ENCODE measurements around the gene MXI1. TPM values are rescaled to one million over a fixed set of nuclear protein-coding genes. Genes with fewer than 3 reads are reported as not detected.

MXI1 gene
- total RNA-seq, 1 experiment from 2014 or later: 11.0 TPM

- Histone ChIP-seq H3K4me1 (peaks cover 5% of the 10 kb centered on the region; the same call in 1 of the 2 replicates), H3K4me3 (ENCODE audit: low read depth, low read length) (peak overlapping the region; percentile 98), H3K9me3 (no peaks in the 10 kb centered on the region), H3K36me3 (ENCODE audit: control insufficient read depth, insufficient read depth, low read length) (peaks cover 1% of the 10 kb centered on the region; the same call in 1 of the 2 replicates), H3K27me3 (replicated peaks; ENCODE audit: control insufficient read depth, insufficient read depth, low read length) (no peaks in the 10 kb centered on the region)
- no TSS peak for BruUV-seq (replicated peaks)
- Mint-ChIP-seq H3K27me3 (ENCODE audit: insufficient read depth, unreplicated experiment) (no peaks in the 10 kb centered on the region), H3K9me3 (ENCODE audit: unreplicated experiment) (no peaks in the 10 kb centered on the region), H3K36me3 (ENCODE audit: insufficient read depth, unreplicated experiment) (peaks cover 22% of the 10 kb centered on the region), H3K27ac (ENCODE audit: unreplicated experiment) (peak overlapping the region; percentile 58), H3K4me3 (ENCODE audit: unreplicated experiment) (peak overlapping the region; percentile 86), H3K4me1 (ENCODE audit: low read depth, unreplicated experiment) (peaks cover 22% of the 10 kb centered on the region)
- intact Hi-C loops (cut with micrococcal nuclease; ENCODE audit: unreplicated experiment): loop anchor here (2.0 kb wide), 1 partner anchor 220 kb away; the partner anchor contains the start of gene ADD3
- no peak for TF ChIP-seq CTCF (IDR thresholded peaks at IDR 0.05; ENCODE audit: insufficient read depth in 1 of 2, low read depth in 1 of 2, low read length in 1 of 2, severe bottlenecking in 1 of 2, unreplicated experiment in 1 of 2)
- DNase-seq: peak; percentile 59 to 68
- ChIA-PET CTCF (interaction anchor here (0.6 to 1.0 kb wide), 8 partner anchors 16 to 427 kb away, joined by 3 to 16 read pairs (median 4); no protein-coding TSS in a partner anchor), POLR2A (interaction anchor here (1.0 kb wide), 1 partner anchor 17 kb away, joined by 3 read pairs; no protein-coding TSS in a partner anchor)
These were observed 19.7 kb downstream of the MXI1 start for GRCh38 chr10:110226926-110227641.

DNA sequence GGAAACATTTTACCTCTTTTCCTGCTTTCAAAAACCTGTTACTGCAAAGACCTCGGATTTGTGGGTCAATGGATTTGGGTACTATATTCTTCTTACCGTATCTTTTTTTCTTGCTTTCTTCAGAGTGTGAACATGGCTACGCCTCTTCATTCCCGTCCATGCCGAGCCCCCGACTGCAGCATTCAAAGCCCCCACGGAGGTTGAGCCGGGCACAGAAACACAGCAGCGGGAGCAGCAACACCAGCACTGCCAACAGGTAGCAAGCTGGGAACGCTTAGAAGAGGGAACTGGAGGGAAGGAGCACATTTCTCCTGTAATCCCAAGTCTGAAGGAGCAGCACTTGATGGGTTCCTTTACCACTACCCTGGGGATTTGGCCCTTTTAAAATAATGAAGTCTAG, 20.7 kb downstream of the MXI1 start:
- peaks cover 5% of the 10 kb centered on the region; the same call in 1 of the 2 replicates for H3K4me1 ChIP-seq
- no peaks in the 10 kb centered on the region for H3K27me3 ChIP-seq (replicated peaks; ENCODE audit: control insufficient read depth, insufficient read depth, low read length)
- intact Hi-C loops (cut with micrococcal nuclease; ENCODE audit: unreplicated experiment): no loop called here
- peak overlapping the region; percentile 86 for H3K4me3 Mint-ChIP-seq (ENCODE audit: unreplicated experiment)
- no TSS peak for BruUV-seq (replicated peaks)
- H3K27me3 Mint-ChIP-seq (ENCODE audit: insufficient read depth, unreplicated experiment): no peaks in the 10 kb centered on the region
- peaks cover 1% of the 10 kb centered on the region; the same call in 1 of the 2 replicates for H3K36me3 ChIP-seq (ENCODE audit: control insufficient read depth, insufficient read depth, low read length)
- no peak for DNase-seq
- H3K27ac Mint-ChIP-seq (ENCODE audit: unreplicated experiment): peak overlapping the region; percentile 58
- no peak for TF ChIP-seq CTCF (IDR thresholded peaks at IDR 0.05; ENCODE audit: insufficient read depth in 1 of 2, low read depth in 1 of 2, low read length in 1 of 2, severe bottlenecking in 1 of 2, unreplicated experiment in 1 of 2)
- peaks cover 20% of the 10 kb centered on the region for H3K4me1 Mint-ChIP-seq (ENCODE audit: low read depth, unreplicated experiment)
- CTCF ChIA-PET: no interaction called here
- no peaks in the 10 kb centered on the region for H3K9me3 Mint-ChIP-seq (ENCODE audit: unreplicated experiment)
- H3K9me3 ChIP-seq: no peaks in the 10 kb centered on the region
- POLR2A ChIA-PET: no interaction called here
- peak overlapping the region; percentile 98; the same call in 1 of the 2 replicates for H3K4me3 ChIP-seq (ENCODE audit: low read depth, low read length)
- H3K36me3 Mint-ChIP-seq (ENCODE audit: insufficient read depth, unreplicated experiment): peaks cover 22% of the 10 kb centered on the region

DNA sequence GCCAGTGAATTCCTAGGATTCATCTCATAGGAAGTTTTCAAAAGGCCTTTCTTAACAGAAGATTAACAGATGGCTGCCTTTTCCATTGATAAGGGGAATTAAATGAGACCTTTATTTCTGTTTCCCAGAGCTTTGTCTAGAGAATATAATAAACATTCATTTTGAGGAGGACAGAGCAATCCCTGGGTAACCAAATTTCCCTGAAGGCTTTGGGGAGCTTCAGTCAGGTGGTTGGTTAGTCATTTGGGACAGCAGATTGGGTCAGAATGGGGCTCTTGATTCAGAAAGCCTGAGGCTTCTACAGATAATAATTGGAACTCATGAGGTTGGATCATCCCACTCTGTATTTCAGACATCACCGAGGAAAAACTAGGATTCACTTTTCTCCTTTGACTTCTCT, 21.8 kb downstream of the MXI1 start:
- Mint-ChIP-seq H3K4me3 (ENCODE audit: unreplicated experiment) (no peak overlapping the region), H3K4me1 (ENCODE audit: low read depth, unreplicated experiment) (peaks cover 20% of the 10 kb centered on the region), H3K36me3 (ENCODE audit: insufficient read depth, unreplicated experiment) (peaks cover 22% of the 10 kb centered on the region), H3K9me3 (ENCODE audit: unreplicated experiment) (no peaks in the 10 kb centered on the region), H3K27ac (ENCODE audit: unreplicated experiment) (no peak overlapping the region), H3K27me3 (ENCODE audit: insufficient read depth, unreplicated experiment) (no peaks in the 10 kb centered on the region)
- no peak for TF ChIP-seq CTCF (IDR thresholded peaks at IDR 0.05; ENCODE audit: insufficient read depth in 1 of 2, low read depth in 1 of 2, low read length in 1 of 2, severe bottlenecking in 1 of 2, unreplicated experiment in 1 of 2)
- H3K4me3 ChIP-seq (ENCODE audit: low read depth, low read length): no peak overlapping the region
- H3K36me3 ChIP-seq (ENCODE audit: control insufficient read depth, insufficient read depth, low read length): peaks cover 1% of the 10 kb centered on the region; the same call in 1 of the 2 replicates
- ChIA-PET POLR2A (no interaction called here), CTCF (no interaction called here)
- DNase-seq: no peak
- intact Hi-C loops (cut with micrococcal nuclease; ENCODE audit: unreplicated experiment): no loop called here
- no peaks in the 10 kb centered on the region for H3K9me3 ChIP-seq
- peaks cover 5% of the 10 kb centered on the region; the same call in 1 of the 2 replicates for H3K4me1 ChIP-seq
- H3K27me3 ChIP-seq (replicated peaks; ENCODE audit: control insufficient read depth, insufficient read depth, low read length): no peaks in the 10 kb centered on the region
- no TSS peak for BruUV-seq (replicated peaks)

All from Caco-2 (cell line).